Measurements from ENCODE around the gene LPP. TPM values are rescaled to one million over a fixed set of nuclear protein-coding genes. Genes with fewer than 3 reads are reported as not detected.

Gene LPP
- total and polyA plus RNA-seq, 2 of the 13 experiments (the other 11 are each of a cell fraction or from before 2014, with no cell fraction given) = 19.2 to 29.9 TPM

DNA sequence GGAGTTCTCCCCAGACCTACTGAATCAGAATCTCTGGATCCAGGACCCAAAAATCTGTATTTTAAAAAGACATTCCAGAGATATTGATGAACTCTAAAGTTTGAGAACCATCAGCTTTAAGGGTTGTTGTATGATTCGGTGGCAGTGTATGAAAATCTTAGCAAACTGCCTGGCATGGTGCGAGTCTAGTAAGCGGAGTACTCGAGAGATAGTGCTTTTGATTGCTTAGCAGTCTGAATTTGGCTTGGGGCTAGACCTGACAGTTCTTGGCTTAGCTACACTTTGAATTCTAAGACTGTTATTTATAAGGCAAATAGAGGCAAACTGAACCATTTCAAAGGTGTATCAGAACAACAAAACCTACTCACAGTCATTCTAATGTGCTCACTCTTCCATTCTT is 329.0 kb downstream of the LPP start:
- Histone ChIP-seq H3K4me2 (ENCODE audit: low read depth, low read length) (no peak overlapping the region), H3K9me3 (ENCODE audit: low read length) (no peaks in the 10 kb centered on the region), H2AFZ (ENCODE audit: low read length) (no peak overlapping the region), H4K20me1 (ENCODE audit: insufficient read depth, low read length) (no peaks in the 10 kb centered on the region), H3K27ac (ENCODE audit: extremely low read length, insufficient read depth, low read length) (no peak overlapping the region), H3K36me3 (replicated peaks in 1 of 2; ENCODE audit: control insufficient read depth in 1 of 2, insufficient read depth in 2 of 2, low read length in 2 of 2) (peaks cover 0 to 14% of the 10 kb centered on the region in 2 experiments; a peak in 2 of 5 replicates), H3K4me1 (ENCODE audit: insufficient read depth, low read length) (no peaks in the 10 kb centered on the region), H3K79me2 (ENCODE audit: insufficient read depth, low read length) (no peaks in the 10 kb centered on the region), H3K27me3 (ENCODE audit: control insufficient read depth in 1 of 2, insufficient read depth in 2 of 2, low read length in 2 of 2) (no peaks in the 10 kb centered on the region), H3K9ac (ENCODE audit: insufficient read depth, low read depth, low read length) (no peak overlapping the region), H3K4me3 (replicated peaks in 1 of 3; ENCODE audit: insufficient read depth in 1 of 3, low read depth in 2 of 3, low read length in 3 of 3) (no peak overlapping the region)
- DNase-seq (ENCODE audit: low spot score) (no peak), ATAC-seq (no peak), FAIRE-seq (no peak)
- BruUV-seq (replicated peaks) = no TSS peak
- POLR2A ChIA-PET = no interaction called here
- TF ChIP-seq, protein P1, sequence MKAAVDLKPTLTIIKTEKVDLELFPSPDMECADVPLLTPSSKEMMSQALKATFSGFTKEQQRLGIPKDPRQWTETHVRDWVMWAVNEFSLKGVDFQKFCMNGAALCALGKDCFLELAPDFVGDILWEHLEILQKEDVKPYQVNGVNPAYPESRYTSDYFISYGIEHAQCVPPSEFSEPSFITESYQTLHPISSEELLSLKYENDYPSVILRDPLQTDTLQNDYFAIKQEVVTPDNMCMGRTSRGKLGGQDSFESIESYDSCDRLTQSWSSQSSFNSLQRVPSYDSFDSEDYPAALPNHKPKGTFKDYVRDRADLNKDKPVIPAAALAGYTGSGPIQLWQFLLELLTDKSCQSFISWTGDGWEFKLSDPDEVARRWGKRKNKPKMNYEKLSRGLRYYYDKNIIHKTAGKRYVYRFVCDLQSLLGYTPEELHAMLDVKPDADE (CRISPR knock-in tag; IDR thresholded peaks at IDR 0.05) = no peak
- TF ChIP-seq ZBTB20 (CRISPR knock-in tag; IDR thresholded peaks at IDR 0.05; ENCODE audit: borderline replicate concordance, low read depth) (no peak), POLR2A (IDR thresholded peaks at IDR 0.05; ENCODE audit: insufficient read depth in 1 of 2, low read depth in 2 of 2, low read length in 2 of 2) (no peak), ZC3H13 (CRISPR knock-in tag; IDR thresholded peaks at IDR 0.05) (no peak), RXRA (CRISPR knock-in tag; IDR thresholded peaks at IDR 0.05) (no peak), ZBTB1 (CRISPR knock-in tag; IDR thresholded peaks at IDR 0.05; ENCODE audit: borderline replicate concordance) (no peak), ZNF256 (CRISPR knock-in tag; conservative IDR thresholded peaks at IDR 0.05) (no peak), ZNF777 (CRISPR knock-in tag; IDR thresholded peaks at IDR 0.05) (no peak)
- TF ChIP-seq, protein P2, sequence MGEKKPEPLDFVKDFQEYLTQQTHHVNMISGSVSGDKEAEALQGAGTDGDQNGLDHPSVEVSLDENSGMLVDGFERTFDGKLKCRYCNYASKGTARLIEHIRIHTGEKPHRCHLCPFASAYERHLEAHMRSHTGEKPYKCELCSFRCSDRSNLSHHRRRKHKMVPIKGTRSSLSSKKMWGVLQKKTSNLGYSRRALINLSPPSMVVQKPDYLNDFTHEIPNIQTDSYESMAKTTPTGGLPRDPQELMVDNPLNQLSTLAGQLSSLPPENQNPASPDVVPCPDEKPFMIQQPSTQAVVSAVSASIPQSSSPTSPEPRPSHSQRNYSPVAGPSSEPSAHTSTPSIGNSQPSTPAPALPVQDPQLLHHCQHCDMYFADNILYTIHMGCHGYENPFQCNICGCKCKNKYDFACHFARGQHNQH (CRISPR knock-in tag; IDR thresholded peaks at IDR 0.05) = no peak
- 97% methylated on average over 4 of the region's 4 CpGs for WGBS (ENCODE audit: low lambda C conversion rate)
- intact Hi-C loops (cut with micrococcal nuclease; ENCODE audit: unreplicated experiment) = no loop called here
- CTCF ChIA-PET (ENCODE audit: low intra/inter-chr PET ratio, low total read pairs) = no interaction called here
- in situ Hi-C loops (cut with HindIII; ENCODE audit: extremely low pct_ligation_motif_present, low pct_unique_long_range_greater_than_20kb) = no loop called here
